Coronary artery (tissue), 2 donors: ENCODE results near the gene ZMIZ1.

Experiments used
- DNase-seq: peaks from one replicate; pipeline ENCODE4 v3.0.0-alpha.2; 2017; ENCODE audit warnings: low spot score
- H3K27ac ChIP-seq, 2 donors: fragments of 200-600 bp; sonication (generic); one replicate each; pipeline ENCODE4 v1.5.1; 2016 to 2019
- H3K4me3 ChIP-seq: fragments of 200-600 bp; sonication (generic); 2 replicates; pipeline ENCODE4 v1.5.1; 2016; ENCODE audit warnings: mild to moderate bottlenecking, moderate library complexity
- TF ChIP-seq, protein P1 (sequence below): fragments of 200-600 bp; sonication (generic); IDR thresholded peaks from one replicate; pipeline ENCODE4 v1.5.1; 2019; ENCODE audit warnings: antibody characterized with exemption

Gene ZMIZ1

DNA sequence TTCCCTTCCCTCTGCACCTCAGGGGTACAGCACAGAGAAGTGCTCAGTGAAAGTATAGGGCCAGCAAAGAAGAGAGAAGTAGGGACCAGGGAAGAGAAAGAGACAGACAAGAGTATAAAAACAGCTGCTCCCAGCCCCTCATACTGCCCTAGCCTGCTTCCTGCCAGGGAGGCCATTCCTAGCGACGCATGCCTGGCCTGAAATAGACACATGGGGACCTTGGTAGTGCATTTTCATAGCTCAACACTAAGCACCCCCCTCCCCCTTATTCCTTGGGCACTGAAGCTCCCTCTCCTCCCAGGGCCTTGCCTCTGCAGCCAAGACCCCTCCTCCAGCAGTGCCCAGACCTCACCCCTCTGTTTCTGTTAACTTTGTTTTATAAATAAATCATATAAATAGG lies 64.7 kb downstream of the ZMIZ1 start:
- H3K27ac ChIP-seq, result no peak overlapping the region
- no peak for DNase-seq
- no peak overlapping the region for H3K4me3 ChIP-seq
- TF ChIP-seq, protein P1, sequence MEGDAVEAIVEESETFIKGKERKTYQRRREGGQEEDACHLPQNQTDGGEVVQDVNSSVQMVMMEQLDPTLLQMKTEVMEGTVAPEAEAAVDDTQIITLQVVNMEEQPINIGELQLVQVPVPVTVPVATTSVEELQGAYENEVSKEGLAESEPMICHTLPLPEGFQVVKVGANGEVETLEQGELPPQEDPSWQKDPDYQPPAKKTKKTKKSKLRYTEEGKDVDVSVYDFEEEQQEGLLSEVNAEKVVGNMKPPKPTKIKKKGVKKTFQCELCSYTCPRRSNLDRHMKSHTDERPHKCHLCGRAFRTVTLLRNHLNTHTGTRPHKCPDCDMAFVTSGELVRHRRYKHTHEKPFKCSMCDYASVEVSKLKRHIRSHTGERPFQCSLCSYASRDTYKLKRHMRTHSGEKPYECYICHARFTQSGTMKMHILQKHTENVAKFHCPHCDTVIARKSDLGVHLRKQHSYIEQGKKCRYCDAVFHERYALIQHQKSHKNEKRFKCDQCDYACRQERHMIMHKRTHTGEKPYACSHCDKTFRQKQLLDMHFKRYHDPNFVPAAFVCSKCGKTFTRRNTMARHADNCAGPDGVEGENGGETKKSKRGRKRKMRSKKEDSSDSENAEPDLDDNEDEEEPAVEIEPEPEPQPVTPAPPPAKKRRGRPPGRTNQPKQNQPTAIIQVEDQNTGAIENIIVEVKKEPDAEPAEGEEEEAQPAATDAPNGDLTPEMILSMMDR, result no peak

DNA sequence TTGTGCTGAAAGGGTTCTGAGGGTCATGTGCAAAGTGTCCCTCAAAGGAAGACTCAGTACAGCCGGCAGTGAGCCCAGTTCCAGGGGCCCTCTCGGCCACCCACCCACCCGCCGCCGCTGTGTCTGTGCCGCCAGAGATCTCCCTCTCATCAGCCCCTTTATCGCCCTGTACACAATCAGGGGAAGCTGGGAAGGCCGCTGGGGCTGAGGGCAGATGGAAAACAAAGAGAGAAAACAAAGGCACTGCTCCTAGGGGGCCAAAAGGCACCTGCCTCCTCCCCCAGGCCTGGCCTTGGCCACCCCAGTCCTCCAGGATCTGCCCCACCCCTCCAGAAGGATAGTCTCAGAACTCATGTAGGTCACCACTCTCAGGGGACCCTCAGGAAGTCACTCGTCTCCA lies 67.0 kb downstream of the ZMIZ1 start:
- Histone ChIP-seq H3K4me3 (no peak overlapping the region), H3K27ac (peak overlapping the region; percentile 12 to 27)
- TF ChIP-seq, protein P1, result no peak
- DNase-seq, result no peak

DNA sequence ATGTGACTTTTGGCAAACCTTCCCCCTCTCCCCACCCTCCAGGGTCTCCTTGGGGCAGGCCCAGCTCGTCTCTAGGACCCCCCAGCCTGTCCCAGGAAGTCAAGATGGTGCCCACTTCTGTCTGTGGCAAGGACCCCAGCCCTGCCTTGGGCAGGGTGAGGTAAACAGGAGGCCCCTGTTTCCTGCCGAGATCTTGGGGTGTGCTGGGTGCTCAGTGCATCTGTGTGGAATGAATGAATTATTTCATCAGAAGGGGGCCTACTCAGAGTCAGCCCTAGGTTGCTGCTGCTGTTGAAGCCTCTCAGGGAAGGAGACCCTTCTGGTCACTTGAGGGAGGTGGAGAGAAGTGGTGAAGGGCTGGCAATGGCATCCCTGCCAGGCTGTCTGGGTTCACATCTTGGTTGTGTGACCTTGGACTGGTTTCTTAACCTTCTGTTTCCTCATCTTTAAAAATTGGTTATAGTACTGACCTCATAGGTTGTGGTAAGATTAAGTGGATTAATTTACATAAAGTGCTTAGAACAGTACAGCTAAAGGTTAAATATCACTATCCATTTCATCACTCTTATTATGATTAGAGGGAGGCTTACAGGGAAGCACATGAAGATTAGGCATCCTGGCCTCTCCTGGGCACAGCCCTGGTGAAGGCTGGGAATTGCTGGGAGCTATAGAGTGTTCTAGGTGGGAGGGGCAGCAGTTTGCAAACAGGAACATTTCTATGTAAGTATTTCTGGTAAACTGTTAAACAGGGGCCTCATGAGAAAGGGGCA lies 67.7 kb downstream of the ZMIZ1 start:
- DNase-seq, result no peak
- no peak overlapping the region for H3K4me3 ChIP-seq
- peak overlapping the region; percentile 12 to 27 for H3K27ac ChIP-seq
- TF ChIP-seq, protein P1, result no peak

DNA sequence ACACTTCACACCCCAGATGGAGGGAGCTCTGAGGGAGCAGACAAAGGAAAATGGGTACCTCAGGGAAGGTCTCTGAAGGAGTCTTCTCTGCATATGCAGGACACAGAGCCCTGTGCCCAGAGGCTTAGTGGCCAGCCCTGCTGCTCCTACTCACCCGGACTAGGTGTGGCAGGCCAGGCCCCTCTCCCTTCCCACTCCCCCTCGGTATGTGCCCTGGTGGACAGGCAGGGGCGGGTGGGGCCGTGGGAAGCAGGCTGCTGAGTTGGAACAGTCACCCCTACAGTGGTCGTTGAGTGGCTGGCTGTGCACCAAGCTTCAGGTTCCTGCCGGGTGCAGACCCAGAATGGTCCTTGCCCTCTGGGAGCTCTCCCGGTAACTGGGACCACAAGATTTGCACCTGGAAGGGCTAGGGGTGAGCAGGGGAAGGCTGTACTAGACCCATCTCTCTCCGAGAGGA lies 68.6 kb downstream of the ZMIZ1 start:
- DNase-seq, result no peak
- H3K27ac ChIP-seq, result peak overlapping the region; percentile 74 to 83
- peak overlapping the region; percentile 9 for H3K4me3 ChIP-seq

DNA sequence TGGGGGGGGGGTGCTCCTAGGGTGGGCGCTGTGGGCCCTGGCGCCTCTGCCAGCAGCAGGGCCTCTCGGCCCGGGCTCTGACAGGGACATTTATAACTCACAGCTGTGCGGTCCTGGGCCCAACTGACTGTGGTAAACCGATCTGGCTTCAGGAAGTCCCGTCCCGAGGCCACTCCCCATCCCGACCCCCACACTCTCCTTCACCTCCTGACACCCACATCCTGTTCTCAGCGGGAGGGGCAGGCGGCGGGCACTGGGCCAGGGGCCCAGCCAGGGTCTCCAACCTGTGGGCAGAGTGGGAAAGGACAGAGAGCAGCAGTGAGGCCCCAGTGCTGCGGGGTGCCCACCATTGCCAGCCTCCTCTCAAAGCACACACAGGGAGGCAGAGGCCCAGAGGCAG lies 69.1 kb downstream of the ZMIZ1 start:
- H3K4me3 ChIP-seq, result peak overlapping the region; percentile 9
- TF ChIP-seq, protein P1, result no peak
- peak overlapping the region; percentile 74 to 83 for H3K27ac ChIP-seq
- DNase-seq, result no peak

More for the DNA sequence above, 68.6 kb downstream of the ZMIZ1 start:
- TF ChIP-seq, protein P1, result no peak

DNA sequence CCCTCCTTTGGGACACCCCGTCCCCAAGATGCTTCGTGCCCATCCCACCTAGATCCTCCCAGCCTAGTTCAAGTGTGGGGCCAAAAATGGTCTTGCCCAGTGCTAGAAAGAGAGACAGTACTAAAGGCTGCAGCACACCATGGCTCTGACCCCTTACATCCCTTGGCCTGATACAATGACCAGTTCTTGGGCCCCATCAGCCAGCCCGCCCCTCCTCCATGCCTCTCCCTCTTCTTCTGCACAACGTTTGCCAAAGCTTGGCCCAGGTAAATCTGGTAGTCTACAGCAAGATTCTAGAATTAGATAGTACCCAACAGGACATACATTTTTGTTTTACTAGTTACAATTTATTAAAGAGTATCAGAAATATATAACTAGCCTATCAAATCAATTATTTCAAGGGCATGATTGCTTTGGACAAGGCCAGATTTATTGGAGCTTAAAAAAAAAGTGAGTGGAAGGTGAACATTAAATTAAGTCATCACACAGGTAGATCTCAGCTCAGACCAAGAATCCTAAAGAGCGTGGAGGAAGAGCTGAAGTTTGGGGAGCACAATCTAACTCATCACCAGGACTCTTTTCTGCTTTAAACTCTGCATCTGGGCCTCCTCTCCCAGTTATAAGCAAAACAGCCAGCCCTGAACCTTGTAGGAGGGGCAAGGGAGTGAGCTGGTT lies 69.8 kb downstream of the ZMIZ1 start:
- H3K4me3 ChIP-seq, result no peak overlapping the region
- H3K27ac ChIP-seq, result peak overlapping the region; percentile 74 to 83
- DNase-seq, result no peak
- TF ChIP-seq, protein P1, result no peak
